H1 (cell line): ENCODE results near the gene LIPG. TPM values are rescaled to one million over a fixed set of nuclear protein-coding genes. Genes with fewer than 3 reads are reported as not detected.

Source experiments
- BACH1 ChIP-seq: IDR thresholded peaks from 2 replicates; pipeline ENCODE4 v1.6.1; 2012; ENCODE audit warnings: low read length, improper control_type of control experiment
- CHD7 ChIP-seq: fragments of 300-600 bp; sonication (generic); IDR thresholded peaks from 2 replicates; pipeline ENCODE4 v1.7.1; 2012; ENCODE audit warnings: low read length, moderate library complexity, mild to moderate bottlenecking, inconsistent platforms; ENCODE audit not compliant: insufficient replicate concordance
- NANOG ChIP-seq: IDR thresholded peaks from 2 replicates; pipeline ENCODE4 v1.6.1; 2011; ENCODE audit warnings: low read length, low read depth, mild to moderate bottlenecking, inconsistent platforms; ENCODE audit not compliant: insufficient read depth, poor library complexity, severe bottlenecking
- USF2 ChIP-seq: IDR thresholded peaks from 2 replicates; pipeline ENCODE4 v1.6.1; 2011; ENCODE audit warnings: low read length, improper control_type of control experiment
- polyA plus RNA-seq, 7 experiments: library from polyadenylated mRNA; depleted of rRNA in 3 of 7; stranded (reverse) in 5 of 7; unstranded in 2 of 7; fragments of >200 nt in 5 of 7; fragments of 200-250 nt in 2 of 7; gene quantifications; 1 replicate in 5 of 7; 2 replicates in 1 of 7; 4 replicates in 1 of 7; pipeline versions ENCODE4 v1.2.1 to v1.2.3, GENCODE V29; 2011 to 2013; ENCODE audit warnings: missing spikeins in 2 of 7, mixed read lengths in 2 of 7
- total RNA-seq: library from RNA; stranded (reverse); fragmentation: NEBNext Ultra II Directional; extraction: Animal tissue kit (Norgen Biotek cat#: 25700); gene quantifications from 2 replicates; pipeline ENCODE4 v1.2.1, GENCODE V29; 2021

The LIPG gene
- total and polyA plus RNA-seq, 2 of the 8 experiments (the other 6 are each of a cell fraction or from before 2014, with no cell fraction given) = 9.2 to 9.8 TPM

- TF ChIP-seq CHD7 = no peak
- TF ChIP-seq NANOG = no peak
- TF ChIP-seq BACH1 = no peak
- TF ChIP-seq USF2 = no peak
- TF ChIP-seq, all 59 proteins: peak for 0
Measured at GRCh38 chr18:49547701-49548100, 14.2 kb upstream of the LIPG start (continued).
